H9 (cell line): ENCODE results near the gene ADA. TPM values are rescaled to one million over a fixed set of nuclear protein-coding genes. Genes with fewer than 3 reads are reported as not detected.

Experiments
- DNase-seq: peaks from one replicate; pipeline ENCODE4 v3.0.0-alpha.2; 2017
- H2AFZ ChIP-seq: one replicate; pipeline ENCODE4 v1.6.1; 2013; ENCODE audit warnings: mild to moderate bottlenecking, low read length, control low read depth, moderate library complexity
- H2AK5ac ChIP-seq: 2 replicates; pipeline ENCODE4 v1.6.1; 2013; ENCODE audit warnings: low read length, control low read depth, mixed read lengths; ENCODE audit not compliant: insufficient read length
- H2BK120ac ChIP-seq: one replicate; pipeline ENCODE4 v1.6.1; 2013; ENCODE audit warnings: low read depth, mild to moderate bottlenecking, low read length, control low read depth, inconsistent platforms; ENCODE audit not compliant: poor library complexity, severe bottlenecking
- H2BK12ac ChIP-seq: 2 replicates; pipeline ENCODE4 v1.6.1; 2013; ENCODE audit warnings: low read length, control low read depth, mixed read lengths, low read depth; ENCODE audit not compliant: insufficient read length
- H2BK15ac ChIP-seq: 2 replicates; pipeline ENCODE4 v1.6.1; 2013; ENCODE audit warnings: low read depth, low read length, control low read depth
- H2BK20ac ChIP-seq: one replicate; pipeline ENCODE4 v1.6.1; 2013; ENCODE audit warnings: low read depth, mild to moderate bottlenecking, low read length, control low read depth, inconsistent platforms; ENCODE audit not compliant: poor library complexity, severe bottlenecking
- H2BK5ac ChIP-seq: 2 replicates; pipeline ENCODE4 v1.6.1; 2013; ENCODE audit warnings: low read length, control low read depth, mixed read lengths; ENCODE audit not compliant: insufficient read length
- H3K14ac ChIP-seq: 2 replicates; pipeline ENCODE4 v1.6.1; 2013; ENCODE audit warnings: low read length, control low read depth; ENCODE audit not compliant: insufficient read depth
- H3K18ac ChIP-seq: 2 replicates; pipeline ENCODE4 v1.6.1; 2013; ENCODE audit warnings: low read depth, mild to moderate bottlenecking, mixed read lengths, low read length, control low read depth; ENCODE audit not compliant: insufficient read length
- H3K23ac ChIP-seq: 2 replicates; pipeline ENCODE4 v1.6.1; 2013; ENCODE audit warnings: low read length, control low read depth, mixed read lengths, low read depth; ENCODE audit not compliant: insufficient read length
- H3K23me2 ChIP-seq: 2 replicates; pipeline ENCODE4 v1.6.1; 2013; ENCODE audit warnings: low read depth, mild to moderate bottlenecking, mixed read lengths, low read length, control low read depth; ENCODE audit not compliant: insufficient read length, poor library complexity, severe bottlenecking
- H3K27ac ChIP-seq: 2 replicates; pipeline ENCODE4 v1.5.1; 2013; ENCODE audit warnings: low read length, control low read depth, mixed read lengths, low read depth; ENCODE audit not compliant: insufficient read length
- H3K27me3 ChIP-seq: 2 replicates; pipeline ENCODE4 v1.6.1; 2013; ENCODE audit warnings: low read length, control low read depth, inconsistent platforms; ENCODE audit not compliant: insufficient read depth
- H3K4ac ChIP-seq: 2 replicates; pipeline ENCODE4 v1.6.1; 2013; ENCODE audit warnings: low read depth, mild to moderate bottlenecking, control low read depth, inconsistent platforms, low read length, moderate library complexity
- H3K4me1 ChIP-seq: 2 replicates; pipeline ENCODE4 v1.6.1; 2013; ENCODE audit warnings: low read length, control low read depth, inconsistent platforms; ENCODE audit not compliant: insufficient read depth
- H3K4me2 ChIP-seq: 2 replicates; pipeline ENCODE4 v1.6.1; 2013; ENCODE audit warnings: low read length, control low read depth, mixed read lengths; ENCODE audit not compliant: insufficient read length, insufficient read depth
- H3K56ac ChIP-seq: 2 replicates; pipeline ENCODE4 v1.6.1; 2013; ENCODE audit warnings: low read depth, mild to moderate bottlenecking, mixed read lengths, low read length, control low read depth; ENCODE audit not compliant: insufficient read length
- H3K79me1 ChIP-seq: 2 replicates; pipeline ENCODE4 v1.6.1; 2013; ENCODE audit warnings: low read depth, mild to moderate bottlenecking, moderate library complexity, low read length, control low read depth, inconsistent platforms; ENCODE audit not compliant: insufficient read depth, poor library complexity, severe bottlenecking
- H3K79me2 ChIP-seq: 2 replicates; pipeline ENCODE4 v1.6.1; 2013; ENCODE audit warnings: low read length, control low read depth, inconsistent platforms; ENCODE audit not compliant: insufficient read depth
- H3K9ac ChIP-seq: 2 replicates; pipeline ENCODE4 v1.6.1; 2013; ENCODE audit warnings: low read length, control low read depth, mixed read lengths; ENCODE audit not compliant: insufficient read length; ENCODE audit errors: extremely low read depth
- H3K9me3 ChIP-seq: one replicate; pipeline ENCODE4 v1.6.1; 2013; ENCODE audit warnings: low read depth, low read length, inconsistent platforms; ENCODE audit not compliant: control insufficient read depth
- H3T11ph ChIP-seq: one replicate; pipeline ENCODE4 v1.6.1; 2013; ENCODE audit warnings: mild to moderate bottlenecking, low read length, control low read depth, inconsistent platforms
- H4K20me1 ChIP-seq: one replicate; pipeline ENCODE4 v1.6.1; 2013; ENCODE audit not compliant: control insufficient read depth, insufficient read length, insufficient read depth
- H4K5ac ChIP-seq: 2 replicates; pipeline ENCODE4 v1.6.1; 2013; ENCODE audit warnings: low read depth, mild to moderate bottlenecking, mixed read lengths, low read length, control low read depth; ENCODE audit not compliant: insufficient read length
- H4K8ac ChIP-seq: replicated peaks from 2 replicates; pipeline ENCODE4 v1.6.1; 2013; ENCODE audit warnings: low read length, control low read depth, mixed read lengths, low read depth; ENCODE audit not compliant: insufficient read length
- H4K91ac ChIP-seq: 2 replicates; pipeline ENCODE4 v1.6.1; 2013; ENCODE audit warnings: low read depth, mild to moderate bottlenecking, moderate library complexity, mixed read lengths, low read length, control low read depth; ENCODE audit not compliant: insufficient read length
- H3K27ac Mint-ChIP-seq, 3 experiments: 2 replicates in 2 of 3; 3 replicates in 1 of 3; pipeline ENCODE4 v1.8.0; 2020 to 2021; ENCODE audit warnings: mixed read lengths in 3 of 3, mild to moderate bottlenecking in 1 of 3, moderate library complexity in 1 of 3
- H3K27me3 Mint-ChIP-seq: 2 replicates; pipeline ENCODE4 v1.8.0; 2021; ENCODE audit warnings: low read depth, mild to moderate bottlenecking, moderate library complexity, mixed read lengths
- H3K36me3 Mint-ChIP-seq, 3 experiments: 2 replicates in 2 of 3; 3 replicates in 1 of 3; pipeline ENCODE4 v1.8.0; 2020 to 2021; ENCODE audit warnings: low read depth in 3 of 3, mixed read lengths in 3 of 3; ENCODE audit not compliant: insufficient read depth in 1 of 3
- H3K4me1 Mint-ChIP-seq, 2 experiments: 2 replicates each; pipeline ENCODE4 v1.8.0; 2020; ENCODE audit warnings: mixed read lengths in 2 of 2
- H3K4me3 Mint-ChIP-seq, 2 experiments: 2 replicates in 1 of 2; 3 replicates in 1 of 2; pipeline ENCODE4 v1.8.0; 2020 to 2021; ENCODE audit warnings: mild to moderate bottlenecking in 2 of 2, mixed read lengths in 2 of 2, moderate library complexity in 1 of 2
- H3K9me3 Mint-ChIP-seq, 2 experiments: 2 replicates in 1 of 2; 3 replicates in 1 of 2; pipeline ENCODE4 v1.8.0; 2020; ENCODE audit warnings: mild to moderate bottlenecking in 2 of 2, mixed read lengths in 2 of 2, moderate library complexity in 1 of 2
- CTCF ChIP-seq: fragments of 200-600 bp; sonication (generic); conservative IDR thresholded peaks from 3 replicates; pipeline ENCODE4 v1.8.0; 2021; ENCODE audit warnings: antibody characterized with exemption, mild to moderate bottlenecking
- WGBS: extraction: QIAGEN DNeasy Blood & Tissue Kit; methylation state at CpG from one replicate; pipeline ENCODE4 v1.1.7; 2013; ENCODE audit warnings: missing lambda C conversion rate, low lambda C conversion rate, mixed read lengths; ENCODE audit not compliant: insufficient read length; ENCODE audit errors: extremely low coverage; 5-methylcytosine and 5-hydroxymethylcytosine counted together
- total RNA-seq: library from RNA; stranded (reverse); gene quantifications from 2 replicates; pipeline ENCODE4 v1.2.1, GENCODE V29; 2021

ADA gene
- total RNA-seq, 1 experiment from 2014 or later, result 22.0 TPM

GRCh38 chr20:44585057-44585963 is 66.2 kb downstream of the ADA start:
- no peak overlapping the region for H2BK15ac ChIP-seq
- H2BK20ac ChIP-seq, result no peak overlapping the region
- Mint-ChIP-seq H3K4me1 (peaks cover 33 to 38% of the 10 kb centered on the region in 2 experiments), H3K4me3 (peak overlapping the region in 1 of 2 experiments; percentile 12; a peak in 2 of 5 replicates), H3K9me3 (no peaks in the 10 kb centered on the region), H3K27me3 (no peaks in the 10 kb centered on the region), H3K27ac (peak overlapping the region in 2 of 3 experiments; percentile 24 to 35; a peak in 3 of 7 replicates), H3K36me3 (peaks cover 0 to 2% (median 1%) of the 10 kb centered on the region in 3 experiments; a peak in 2 of 7 replicates)
- no peak overlapping the region for H2BK5ac ChIP-seq
- H3K9me3 ChIP-seq, result no peaks in the 10 kb centered on the region
- no peak overlapping the region for H3K23ac ChIP-seq
- no peaks in the 10 kb centered on the region for H3K79me2 ChIP-seq
- WGBS, result no CpG with 5 or more reads among the region's 6 CpGs
- no peak for DNase-seq
- H3K4ac ChIP-seq, result no peak overlapping the region
- no peak overlapping the region for H2BK120ac ChIP-seq
- no peak overlapping the region for H3T11ph ChIP-seq
- H4K91ac ChIP-seq, result no peak overlapping the region
- H2BK12ac ChIP-seq, result no peak overlapping the region
- no peak overlapping the region for H3K56ac ChIP-seq
- no peak overlapping the region for H3K18ac ChIP-seq
- no peak overlapping the region for H3K14ac ChIP-seq
- H3K4me1 ChIP-seq, result peaks cover 15% of the 10 kb centered on the region; the same call in 1 of the 2 replicates
- H2AK5ac ChIP-seq, result no peak overlapping the region
- H4K5ac ChIP-seq, result no peak overlapping the region
- no peak overlapping the region for H2AFZ ChIP-seq
- no peak for TF ChIP-seq CTCF
- H3K9ac ChIP-seq, result no peak overlapping the region
- H4K8ac ChIP-seq, result no peak overlapping the region
- no peaks in the 10 kb centered on the region for H3K23me2 ChIP-seq
- no peaks in the 10 kb centered on the region for H3K79me1 ChIP-seq
- peak overlapping the region; percentile 5 for H3K4me2 ChIP-seq
- no peaks in the 10 kb centered on the region for H3K27me3 ChIP-seq
- H4K20me1 ChIP-seq, result no peaks in the 10 kb centered on the region
- no peak overlapping the region for H3K27ac ChIP-seq
